ENCODE data around the gene MX2.

Gene MX2

DNA sequence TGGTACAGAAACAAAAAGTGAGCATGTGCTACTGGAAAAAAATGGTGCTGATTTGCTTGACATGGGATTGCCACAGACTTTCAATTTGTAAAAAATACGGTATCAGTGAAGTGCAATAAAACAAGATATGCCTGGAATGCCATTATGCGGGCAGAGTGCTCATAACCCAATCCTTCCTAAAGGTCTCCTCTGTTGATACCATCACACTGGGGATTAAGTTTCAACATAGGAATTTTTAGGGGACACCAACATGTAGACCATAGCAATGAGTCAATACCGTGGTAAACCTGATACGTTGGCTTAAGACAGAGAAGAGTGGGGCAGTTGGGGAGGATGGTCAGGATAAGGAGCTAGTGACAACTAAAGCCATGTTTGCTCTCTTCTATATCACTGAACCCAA is 84.8 kb downstream of the MX2 start:
- no peak for TF ChIP-seq ZNF274 (IDR thresholded peaks at IDR 0.05; ENCODE audit: low read depth, low read length)
- H3K4me3 ChIP-seq (ENCODE audit: low read length): no peak overlapping the region

DNA sequence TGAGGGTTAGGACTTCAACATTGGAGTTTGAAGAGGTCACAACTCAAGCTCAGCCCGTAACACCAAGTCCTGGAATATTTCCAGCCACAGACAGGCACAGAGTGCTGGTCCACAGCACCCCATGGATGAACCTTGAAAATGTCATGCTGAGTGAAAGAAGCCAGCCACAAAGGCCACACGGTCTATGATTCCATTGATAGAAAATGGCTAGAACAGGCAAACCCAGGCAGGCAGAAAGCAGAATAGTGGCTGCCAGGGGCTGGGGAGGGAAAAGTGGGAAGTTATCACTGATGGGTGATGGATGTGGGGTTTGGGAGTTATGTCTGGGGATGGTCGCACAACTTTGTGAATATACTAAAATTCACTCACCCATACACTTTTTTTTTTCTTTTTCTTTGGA is 85.5 kb downstream of the MX2 start:
- TF ChIP-seq ZNF274 (IDR thresholded peaks at IDR 0.05; ENCODE audit: low read depth, low read length): no peak
- no peak overlapping the region for H3K4me3 ChIP-seq (ENCODE audit: low read length)

DNA sequence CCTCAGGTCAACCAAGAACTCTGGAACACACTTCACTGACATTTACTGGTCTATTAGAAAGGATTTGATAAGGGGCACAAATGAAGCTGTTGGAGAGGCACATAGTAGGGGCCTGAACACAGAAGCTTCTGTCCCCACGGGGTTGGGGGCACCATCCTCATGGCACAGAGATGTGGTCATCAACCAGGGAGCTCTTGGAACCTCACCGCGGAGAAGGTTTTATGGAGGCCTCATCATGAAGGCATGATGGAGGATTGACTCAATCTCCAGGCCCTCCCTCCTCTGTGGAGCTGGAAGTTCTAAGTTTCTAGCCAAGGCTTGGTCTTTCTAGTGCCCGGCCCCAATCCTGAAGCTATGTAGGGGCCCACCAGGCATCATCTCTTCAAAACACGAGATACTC is 87.8 kb downstream of the MX2 start:
- no peak for TF ChIP-seq ZNF274 (IDR thresholded peaks at IDR 0.05; ENCODE audit: low read depth, low read length)
- no peak overlapping the region for H3K4me3 ChIP-seq (ENCODE audit: low read length)

DNA sequence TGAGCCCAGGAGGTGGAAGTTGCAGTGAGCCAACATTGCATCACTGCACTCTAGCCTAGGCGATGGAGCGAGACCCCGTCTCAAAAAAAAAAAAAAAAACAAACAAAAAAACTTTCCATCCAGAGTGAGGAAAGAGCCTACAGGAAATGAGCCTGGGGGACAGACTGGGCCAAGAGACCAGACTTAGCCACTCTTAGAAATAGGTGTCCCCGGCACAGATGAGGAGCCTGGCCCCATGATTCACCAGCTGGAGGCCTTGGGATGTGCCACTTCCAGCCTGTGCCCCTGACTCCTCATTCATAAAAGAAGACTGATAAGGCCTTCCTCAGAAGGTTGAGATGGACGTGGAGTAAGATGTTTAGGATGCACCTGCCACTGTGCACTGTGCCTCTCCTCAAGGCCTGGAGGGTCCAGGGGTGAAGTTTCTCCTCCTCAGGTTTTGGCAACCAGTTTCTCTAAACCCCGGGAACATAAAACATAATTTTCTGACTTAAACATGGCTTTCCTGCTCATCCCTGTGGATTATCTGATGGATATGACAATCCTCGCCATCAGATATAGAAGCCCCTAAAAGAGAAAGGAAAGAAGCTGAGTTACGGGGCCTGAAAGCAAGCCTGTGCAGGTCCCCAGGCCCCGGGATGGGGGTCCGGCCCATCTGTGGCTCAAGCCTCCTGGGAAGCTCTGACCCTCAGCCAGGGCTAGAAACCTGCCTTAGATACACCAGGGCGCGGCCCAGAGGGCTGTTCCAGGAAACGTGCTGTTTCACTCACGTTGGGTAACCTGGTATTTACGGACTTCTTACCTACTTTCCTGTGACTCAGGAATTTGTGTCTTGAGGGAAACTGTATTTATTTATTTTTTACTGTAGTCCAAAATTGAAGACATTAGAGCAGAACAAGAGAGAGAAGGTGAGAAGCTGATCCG is 90.2 kb downstream of the MX2 start:
- no peak for TF ChIP-seq ZNF274 (IDR thresholded peaks at IDR 0.05; ENCODE audit: low read depth, low read length)
- H3K4me3 ChIP-seq (ENCODE audit: low read length): no peak overlapping the region

DNA sequence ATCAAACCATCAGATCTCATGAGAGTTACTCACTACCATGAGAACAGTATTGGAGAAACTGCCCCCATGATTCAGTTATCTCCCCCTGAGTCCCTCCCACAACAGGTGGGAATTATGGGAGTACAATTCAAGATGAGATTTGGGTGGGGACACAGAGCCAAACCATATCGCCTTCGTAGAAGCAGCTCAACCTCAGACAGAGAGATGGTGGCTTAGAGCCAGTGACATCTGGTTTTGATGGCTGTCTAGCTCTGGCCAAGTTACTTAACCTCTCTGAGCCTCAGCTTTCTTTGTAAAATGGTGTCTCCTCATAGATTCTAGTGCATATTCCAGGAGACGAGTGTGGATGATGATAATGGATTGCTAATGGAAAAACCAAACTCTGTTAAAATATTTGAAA is 91.4 kb downstream of the MX2 start:
- no peak overlapping the region for H3K4me3 ChIP-seq (ENCODE audit: low read length)
- TF ChIP-seq ZNF274 (IDR thresholded peaks at IDR 0.05; ENCODE audit: low read depth, low read length): no peak

DNA sequence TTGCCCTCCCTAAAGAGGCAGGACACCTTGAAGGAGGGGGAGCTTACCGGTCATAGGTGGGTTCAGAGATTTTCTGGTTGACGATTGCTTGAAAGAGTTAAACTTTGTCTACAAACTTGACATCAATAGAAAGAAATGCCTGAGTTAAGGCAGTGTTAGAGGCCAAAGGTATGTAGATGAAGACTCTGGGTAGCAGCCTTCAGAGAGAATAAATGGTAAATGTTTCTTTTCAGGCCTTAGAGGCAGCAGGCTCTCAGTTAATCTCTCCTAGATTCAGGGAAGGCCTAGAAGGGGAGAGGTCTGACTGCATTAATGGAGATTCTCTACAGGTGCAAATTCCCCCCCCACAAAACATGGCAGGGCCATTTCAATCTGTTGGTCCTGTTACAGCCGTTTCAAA is 91.9 kb downstream of the MX2 start:
- no peak for TF ChIP-seq ZNF274 (IDR thresholded peaks at IDR 0.05; ENCODE audit: low read depth, low read length)
- H3K4me3 ChIP-seq (ENCODE audit: low read length): no peak overlapping the region

DNA sequence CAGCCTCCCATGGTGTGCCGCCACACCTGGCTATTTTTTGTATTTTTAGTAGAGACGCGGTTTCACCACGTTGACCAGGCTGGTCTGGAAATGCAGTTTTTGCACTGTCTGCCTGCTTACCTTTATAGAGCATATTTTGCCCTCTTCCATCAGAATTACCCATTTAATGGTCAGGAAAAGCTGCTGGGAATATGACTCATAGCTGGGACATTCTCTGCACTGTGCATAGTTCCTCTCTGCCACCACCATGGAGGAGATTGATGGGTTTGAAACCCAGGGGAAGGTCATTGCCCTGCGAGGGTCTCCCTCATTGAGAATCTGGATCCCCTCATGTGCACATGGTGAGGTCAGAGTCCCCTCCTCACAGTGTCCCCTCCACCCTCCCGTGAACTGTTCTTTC is 96.3 kb downstream of the MX2 start:
- no peak for TF ChIP-seq ZNF274 (IDR thresholded peaks at IDR 0.05; ENCODE audit: low read depth, low read length)
- no peak overlapping the region for H3K4me3 ChIP-seq (ENCODE audit: low read length)

DNA sequence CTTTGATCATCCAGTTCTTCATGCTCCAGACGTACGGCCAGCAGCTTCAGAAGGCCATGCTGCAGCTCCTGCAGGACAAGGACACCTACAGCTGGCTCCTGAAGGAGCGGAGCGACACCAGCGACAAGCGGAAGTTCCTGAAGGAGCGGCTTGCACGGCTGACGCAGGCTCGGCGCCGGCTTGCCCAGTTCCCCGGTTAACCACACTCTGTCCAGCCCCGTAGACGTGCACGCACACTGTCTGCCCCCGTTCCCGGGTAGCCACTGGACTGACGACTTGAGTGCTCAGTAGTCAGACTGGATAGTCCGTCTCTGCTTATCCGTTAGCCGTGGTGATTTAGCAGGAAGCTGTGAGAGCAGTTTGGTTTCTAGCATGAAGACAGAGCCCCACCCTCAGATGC is 96.7 kb downstream of the MX2 start:
- TF ChIP-seq ZNF274 (IDR thresholded peaks at IDR 0.05; ENCODE audit: low read depth, low read length): no peak
- no peak overlapping the region for H3K4me3 ChIP-seq (ENCODE audit: low read length)

Measured in GM08714 (cell line).